Left ventricle myocardium inferior (tissue), 1 donor: ENCODE data around the gene KIAA1755. TPM values are rescaled to one million over a fixed set of nuclear protein-coding genes. Genes with fewer than 3 reads are reported as not detected.

Experiments
- DNase-seq: peaks from one replicate; pipeline ENCODE4 v3.0.0-alpha.2; 2020
- H3K27ac ChIP-seq: fragments of 200-600 bp; replicated peaks from 2 replicates; pipeline ENCODE4 v1.8.0; 2021
- H3K27me3 ChIP-seq: fragments of 200-600 bp; 2 replicates; pipeline ENCODE4 v1.8.0; 2021; ENCODE audit warnings: low read depth
- H3K36me3 ChIP-seq: fragments of 200-600 bp; 2 replicates; pipeline ENCODE4 v1.8.0; 2021
- H3K4me1 ChIP-seq: fragments of 200-600 bp; 2 replicates; pipeline ENCODE4 v1.8.0; 2021
- H3K4me3 ChIP-seq: fragments of 200-600 bp; 2 replicates; pipeline ENCODE4 v1.8.0; 2021; ENCODE audit warnings: mild to moderate bottlenecking, moderate library complexity
- H3K9me3 ChIP-seq: fragments of 200-600 bp; replicated peaks from 2 replicates; pipeline ENCODE4 v1.8.0; 2021
- intact Hi-C: fragments of 100-400 bp; cut with micrococcal nuclease; formaldehyde crosslinking; loops from one replicate; pipeline ENCODE4 v1.11.0; 2022
- total RNA-seq: library from RNA; stranded (reverse); fragmentation: NEBNext Ultra II Directional; extraction: Animal tissue kit (Norgen Biotek cat#: 25700); gene quantifications from one replicate; pipeline ENCODE4 v1.2.1, GENCODE V29; 2021
- TF ChIP-seq, protein P1 (sequence below): fragments of 200-600 bp; IDR thresholded peaks from 2 replicates; pipeline ENCODE4 v1.8.0; 2021; ENCODE audit warnings: antibody characterized with exemption, mild to moderate bottlenecking, borderline replicate concordance
- donor health status: DM: no; HTN: yes; CAD: no; lungs with severe emphysema.

Gene KIAA1755
- total RNA-seq, 1 donor from 2014 or later: 7.1 TPM

DNA sequence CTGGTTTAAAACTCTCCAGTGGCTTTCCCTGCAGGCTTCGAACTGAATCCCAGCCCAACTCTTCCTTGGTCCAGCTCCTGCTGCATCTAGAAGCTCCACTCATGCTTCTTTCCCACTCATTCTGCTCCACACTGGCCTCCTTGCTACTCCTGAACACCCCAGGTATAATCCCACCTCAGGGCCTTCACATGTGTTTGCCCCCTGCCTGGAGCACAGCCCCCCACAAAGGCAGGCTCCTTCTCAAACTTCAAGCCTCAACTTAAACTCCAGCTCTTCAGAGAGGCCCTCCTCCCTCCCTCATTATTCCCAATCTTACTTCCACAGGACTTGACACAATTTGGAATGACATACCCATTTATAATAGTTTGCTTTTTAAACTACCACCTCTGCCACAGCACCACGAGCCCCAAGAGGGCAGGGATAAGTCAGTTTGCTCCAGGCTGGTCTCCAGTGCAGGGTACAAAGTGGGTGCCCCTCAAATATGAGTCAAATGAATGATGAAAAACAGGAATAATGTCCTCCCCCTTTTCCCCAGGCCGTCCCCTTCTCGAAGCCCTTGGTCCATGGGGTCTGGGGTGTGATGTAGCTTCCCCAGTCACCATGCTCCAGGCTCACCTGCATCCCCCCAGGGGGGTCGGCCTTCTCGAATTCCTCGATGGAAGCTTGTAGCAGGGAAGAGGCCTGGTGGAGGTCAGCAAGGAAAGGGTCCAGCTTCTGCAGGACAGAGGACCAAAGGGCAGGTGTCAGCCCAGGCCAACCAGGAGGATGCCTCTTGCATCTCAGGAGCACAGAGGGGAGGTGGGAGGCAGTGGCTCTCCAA lies 37.4 kb downstream of the KIAA1755 start:
- Histone ChIP-seq H3K9me3 (no peaks in the 10 kb centered on the region), H3K27me3 (no peaks in the 10 kb centered on the region), H3K36me3 (no peaks in the 10 kb centered on the region), H3K27ac (no peak overlapping the region), H3K4me1 (peaks cover 4% of the 10 kb centered on the region), H3K4me3 (no peak overlapping the region)
- TF ChIP-seq, protein P1, sequence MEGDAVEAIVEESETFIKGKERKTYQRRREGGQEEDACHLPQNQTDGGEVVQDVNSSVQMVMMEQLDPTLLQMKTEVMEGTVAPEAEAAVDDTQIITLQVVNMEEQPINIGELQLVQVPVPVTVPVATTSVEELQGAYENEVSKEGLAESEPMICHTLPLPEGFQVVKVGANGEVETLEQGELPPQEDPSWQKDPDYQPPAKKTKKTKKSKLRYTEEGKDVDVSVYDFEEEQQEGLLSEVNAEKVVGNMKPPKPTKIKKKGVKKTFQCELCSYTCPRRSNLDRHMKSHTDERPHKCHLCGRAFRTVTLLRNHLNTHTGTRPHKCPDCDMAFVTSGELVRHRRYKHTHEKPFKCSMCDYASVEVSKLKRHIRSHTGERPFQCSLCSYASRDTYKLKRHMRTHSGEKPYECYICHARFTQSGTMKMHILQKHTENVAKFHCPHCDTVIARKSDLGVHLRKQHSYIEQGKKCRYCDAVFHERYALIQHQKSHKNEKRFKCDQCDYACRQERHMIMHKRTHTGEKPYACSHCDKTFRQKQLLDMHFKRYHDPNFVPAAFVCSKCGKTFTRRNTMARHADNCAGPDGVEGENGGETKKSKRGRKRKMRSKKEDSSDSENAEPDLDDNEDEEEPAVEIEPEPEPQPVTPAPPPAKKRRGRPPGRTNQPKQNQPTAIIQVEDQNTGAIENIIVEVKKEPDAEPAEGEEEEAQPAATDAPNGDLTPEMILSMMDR: peak; percentile 34
- intact Hi-C loops: loop anchor here (5.0 kb wide), 1 partner anchor 166 kb away; no protein-coding TSS in a partner anchor
- no peak for DNase-seq

DNA sequence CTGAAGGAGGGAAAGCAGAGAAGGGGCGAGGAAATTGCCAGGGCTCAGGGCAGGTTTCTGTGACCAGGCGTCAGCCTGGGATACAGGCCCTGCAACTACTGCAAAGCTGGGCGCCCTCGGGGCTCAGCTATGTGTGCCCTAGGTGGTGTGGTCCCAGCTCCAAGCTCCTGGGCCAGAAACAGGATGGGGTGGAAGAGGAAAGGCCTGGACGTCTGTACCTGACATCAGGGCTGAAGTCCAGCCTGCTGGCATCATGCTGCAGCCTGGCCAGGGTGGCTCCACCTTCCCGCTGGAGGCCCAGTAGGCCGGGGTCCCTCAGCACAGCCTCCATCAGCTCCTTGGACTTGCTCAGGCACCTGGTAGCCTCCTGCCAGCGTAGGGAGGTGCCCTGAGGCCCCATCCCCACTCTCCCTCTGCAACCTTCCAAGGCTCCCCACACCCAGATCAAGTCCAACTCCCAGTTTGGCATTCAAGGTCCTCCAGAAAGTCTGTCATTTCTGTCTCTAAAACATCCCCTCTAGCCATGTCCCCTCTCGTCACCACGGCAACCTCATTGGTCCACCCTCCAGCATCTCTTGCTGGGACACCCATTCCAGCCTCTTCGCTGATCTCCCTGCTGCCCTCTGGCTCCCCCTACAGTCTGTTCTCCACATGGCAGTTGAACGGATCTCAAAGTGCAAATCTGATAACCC lies 38.2 kb downstream of the KIAA1755 start:
- no peaks in the 10 kb centered on the region for H3K27me3 ChIP-seq
- H3K9me3 ChIP-seq: no peaks in the 10 kb centered on the region
- H3K4me3 ChIP-seq: no peak overlapping the region
- no peaks in the 10 kb centered on the region for H3K36me3 ChIP-seq
- H3K4me1 ChIP-seq: peaks cover 7% of the 10 kb centered on the region
- TF ChIP-seq, protein P1: peak; percentile 94
- no peak overlapping the region for H3K27ac ChIP-seq
- intact Hi-C loops: loop anchor here (5.0 kb wide), 1 partner anchor 165 kb away; no protein-coding TSS in a partner anchor
- DNase-seq: peak; percentile 64

DNA sequence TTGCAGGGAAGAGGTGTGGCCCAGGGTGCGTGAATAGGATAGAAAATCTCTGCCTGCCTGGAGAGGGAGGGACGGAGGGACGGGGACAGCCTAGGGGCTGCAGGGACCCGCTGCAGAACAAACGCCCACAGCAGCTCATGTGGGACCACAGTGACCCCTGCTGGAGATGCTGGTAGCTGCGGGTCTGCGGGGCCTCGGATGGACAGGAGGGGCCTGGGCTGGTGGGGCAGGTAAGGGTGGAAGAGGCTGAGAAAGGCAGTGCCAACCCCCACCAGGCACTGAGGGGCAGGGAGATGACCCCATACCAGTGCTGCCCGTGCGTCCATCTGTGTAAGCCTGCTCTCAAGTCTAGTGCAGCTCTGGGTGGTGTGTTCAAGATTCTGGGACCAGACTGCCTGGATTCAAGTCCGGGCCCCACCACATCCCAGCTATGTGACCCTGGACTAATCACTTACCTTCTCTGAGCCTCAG lies 39.4 kb downstream of the KIAA1755 start:
- DNase-seq: peak; percentile 67
- Histone ChIP-seq H3K36me3 (no peaks in the 10 kb centered on the region), H3K4me1 (peaks cover 7% of the 10 kb centered on the region), H3K27me3 (no peaks in the 10 kb centered on the region), H3K4me3 (no peak overlapping the region), H3K9me3 (no peaks in the 10 kb centered on the region), H3K27ac (peak overlapping the region; percentile 12)
- TF ChIP-seq, protein P1: peak; percentile 94
- intact Hi-C loops: loop anchor here (5.0 kb wide), 1 partner anchor 164 kb away; no protein-coding TSS in a partner anchor

DNA sequence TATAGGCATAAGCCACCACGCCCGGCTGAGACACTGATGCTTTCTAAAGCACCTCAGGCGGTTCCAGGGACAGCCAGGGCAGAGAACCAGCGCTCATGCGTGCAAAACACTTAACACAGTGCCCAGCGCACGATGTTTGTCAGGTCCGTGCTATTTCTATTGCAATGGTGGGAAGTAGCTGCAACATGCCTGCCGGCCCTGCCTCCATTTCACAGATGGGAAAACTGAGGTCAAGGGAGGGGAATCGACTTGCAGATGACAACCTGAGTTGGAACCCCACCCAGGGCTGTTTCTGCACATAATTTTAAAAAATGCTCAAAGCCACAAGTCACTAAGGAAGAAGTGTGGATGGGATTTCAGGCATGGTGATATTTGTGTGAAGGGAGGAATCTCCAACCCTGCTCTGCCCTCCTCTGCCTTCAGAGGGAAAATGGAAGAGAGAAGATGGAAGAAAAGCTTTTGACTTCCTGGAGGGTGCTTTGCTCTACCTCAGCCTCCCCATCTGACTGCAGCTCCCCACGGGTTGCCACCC lies 39.9 kb downstream of the KIAA1755 start:
- intact Hi-C loops: loop anchor here (5.0 kb wide), 1 partner anchor 163 kb away; no protein-coding TSS in a partner anchor
- H3K27ac ChIP-seq: peak overlapping the region; percentile 12
- TF ChIP-seq, protein P1: no peak
- peaks cover 7% of the 10 kb centered on the region for H3K4me1 ChIP-seq
- H3K36me3 ChIP-seq: no peaks in the 10 kb centered on the region
- H3K9me3 ChIP-seq: no peaks in the 10 kb centered on the region
- no peak for DNase-seq
- no peak overlapping the region for H3K4me3 ChIP-seq
- H3K27me3 ChIP-seq: no peaks in the 10 kb centered on the region

DNA sequence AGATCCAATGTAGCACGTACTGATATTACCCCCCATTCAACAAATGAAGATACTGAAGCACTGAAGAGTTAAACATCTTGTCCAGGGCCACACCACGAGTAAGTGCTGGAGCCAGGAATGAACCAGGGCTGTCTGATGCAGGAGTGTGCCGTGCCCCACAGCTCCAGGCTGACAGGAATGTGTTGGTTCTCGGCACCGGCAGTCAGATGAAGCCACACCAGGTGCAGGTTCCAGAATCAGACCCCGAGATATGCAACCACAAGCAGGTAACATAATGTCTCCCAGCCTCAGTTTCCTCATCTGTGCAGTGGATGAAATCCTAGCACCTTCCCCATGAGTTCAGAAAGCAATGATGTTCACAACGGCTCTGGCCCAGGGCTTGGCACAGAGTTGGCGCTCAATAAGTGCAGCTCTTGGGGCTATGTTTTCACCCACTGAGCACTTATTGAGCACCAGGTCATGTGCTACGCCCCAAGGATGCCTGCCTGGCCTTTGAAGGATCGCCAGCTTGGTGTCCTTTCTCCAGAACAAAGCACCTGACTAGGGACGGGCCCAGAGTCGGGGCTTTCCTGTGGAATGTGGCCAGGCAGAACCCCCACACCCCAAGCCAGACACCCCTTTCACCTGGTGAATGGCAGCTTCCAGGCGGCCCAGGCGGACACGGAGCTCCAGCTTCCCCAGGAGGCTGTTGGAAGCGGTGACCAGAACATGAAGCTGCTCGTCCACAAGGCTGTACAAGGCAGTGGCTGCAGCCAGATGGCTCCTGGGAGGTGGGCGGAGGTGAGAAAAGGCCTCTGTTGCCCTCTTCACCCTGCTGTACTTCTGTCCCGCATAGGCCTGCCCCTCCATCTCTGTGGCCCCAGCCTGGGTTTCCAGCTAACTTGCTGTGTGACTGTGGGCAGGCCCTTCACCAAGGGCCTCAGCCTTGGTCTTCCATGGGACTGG lies 41.3 kb downstream of the KIAA1755 start:
- H3K9me3 ChIP-seq: no peaks in the 10 kb centered on the region
- H3K4me1 ChIP-seq: peaks cover 7% of the 10 kb centered on the region
- no peak for DNase-seq
- H3K27me3 ChIP-seq: no peaks in the 10 kb centered on the region
- no peak overlapping the region for H3K27ac ChIP-seq
- intact Hi-C loops: no loop called here
- H3K4me3 ChIP-seq: no peak overlapping the region
- no peaks in the 10 kb centered on the region for H3K36me3 ChIP-seq
- TF ChIP-seq, protein P1: no peak
